Right lobe of liver (tissue), 4 donors: ENCODE results near the gene TCF25.

Source experiments
- CTCF ChIP-seq, 4 donors: fragments of 200-600 bp in 3 of 4; fragments of 450-650 bp in 1 of 4; IDR thresholded peaks; one replicate each; pipeline versions ENCODE4 v1.5.1 to v1.8.0; 2016 to 2022; ENCODE audit warnings: antibody characterized with exemption in 4 of 4, mild to moderate bottlenecking in 2 of 4
- POLR2A ChIP-seq: fragments of 450-650 bp; IDR thresholded peaks from one replicate; pipeline ENCODE4 v1.6.1; 2017; ENCODE audit warnings: antibody characterized with exemption, mild to moderate bottlenecking
- donor health status: DM: no; HTN: no; CAD: no.
- donor health status: DM: no; HTN: no; CAD: no.
- donor health status: DM: no; HTN: yes; CAD: no.

GRCh38 chr16:89920723-89921122 lies 47.3 kb downstream of the TCF25 start:
- TF ChIP-seq CTCF (IDR thresholded peaks at IDR 0.05) (no peak), POLR2A (no peak)
